ENCODE data around the gene RIMBP2. TPM values are rescaled to one million over a fixed set of nuclear protein-coding genes. Genes with fewer than 3 reads are reported as not detected.
A peak's percentile ranks its signal among the peaks of the same experiment; 100 is the strongest.

RIMBP2 gene
- total RNA-seq, 1 donor from 2014 or later, result 20.5 TPM

GRCh38 chr12:130468700-130469245, 247.3 kb downstream of the RIMBP2 start:
- no peak for DNase-seq
- Mint-ChIP-seq H3K27ac (ENCODE audit: unreplicated experiment) (peak overlapping the region; percentile 48), H3K27me3 (ENCODE audit: unreplicated experiment) (peaks cover 2% of the 10 kb centered on the region), H3K36me3 (ENCODE audit: unreplicated experiment) (no peaks in the 10 kb centered on the region), H3K9me3 (ENCODE audit: unreplicated experiment) (peaks cover 14% of the 10 kb centered on the region), H3K4me1 (ENCODE audit: low read depth, unreplicated experiment) (peaks cover 2% of the 10 kb centered on the region), H3K4me3 (ENCODE audit: unreplicated experiment) (no peak overlapping the region)
- TF ChIP-seq, protein P1, sequence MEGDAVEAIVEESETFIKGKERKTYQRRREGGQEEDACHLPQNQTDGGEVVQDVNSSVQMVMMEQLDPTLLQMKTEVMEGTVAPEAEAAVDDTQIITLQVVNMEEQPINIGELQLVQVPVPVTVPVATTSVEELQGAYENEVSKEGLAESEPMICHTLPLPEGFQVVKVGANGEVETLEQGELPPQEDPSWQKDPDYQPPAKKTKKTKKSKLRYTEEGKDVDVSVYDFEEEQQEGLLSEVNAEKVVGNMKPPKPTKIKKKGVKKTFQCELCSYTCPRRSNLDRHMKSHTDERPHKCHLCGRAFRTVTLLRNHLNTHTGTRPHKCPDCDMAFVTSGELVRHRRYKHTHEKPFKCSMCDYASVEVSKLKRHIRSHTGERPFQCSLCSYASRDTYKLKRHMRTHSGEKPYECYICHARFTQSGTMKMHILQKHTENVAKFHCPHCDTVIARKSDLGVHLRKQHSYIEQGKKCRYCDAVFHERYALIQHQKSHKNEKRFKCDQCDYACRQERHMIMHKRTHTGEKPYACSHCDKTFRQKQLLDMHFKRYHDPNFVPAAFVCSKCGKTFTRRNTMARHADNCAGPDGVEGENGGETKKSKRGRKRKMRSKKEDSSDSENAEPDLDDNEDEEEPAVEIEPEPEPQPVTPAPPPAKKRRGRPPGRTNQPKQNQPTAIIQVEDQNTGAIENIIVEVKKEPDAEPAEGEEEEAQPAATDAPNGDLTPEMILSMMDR (IDR thresholded peaks at IDR 0.05; ENCODE audit: partially characterized antibody, unreplicated experiment), result no peak

DNA sequence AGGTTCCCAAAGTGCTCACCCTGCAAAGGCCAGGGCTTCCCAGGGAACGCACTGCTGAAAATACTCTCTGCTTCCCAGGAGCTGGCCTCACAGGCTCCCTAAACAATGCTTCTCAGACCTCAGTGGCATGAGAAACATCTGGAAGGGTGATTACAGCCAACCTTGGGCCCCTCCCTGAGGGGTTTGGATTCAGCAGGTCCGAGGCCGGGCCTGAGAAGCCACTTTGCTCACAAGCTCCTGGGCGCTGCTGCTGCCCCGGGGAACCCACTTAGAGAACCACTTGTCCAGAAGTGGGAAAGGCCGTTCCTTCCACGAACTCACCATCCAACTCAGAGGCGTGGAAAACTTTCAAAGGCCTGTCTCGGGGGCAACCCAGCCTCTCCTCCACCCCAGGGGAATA, 247.9 kb downstream of the RIMBP2 start:
- Mint-ChIP-seq H3K36me3 (ENCODE audit: unreplicated experiment) (no peaks in the 10 kb centered on the region), H3K27ac (ENCODE audit: unreplicated experiment) (no peak overlapping the region), H3K4me3 (ENCODE audit: unreplicated experiment) (no peak overlapping the region), H3K27me3 (ENCODE audit: unreplicated experiment) (peaks cover 2% of the 10 kb centered on the region), H3K9me3 (ENCODE audit: unreplicated experiment) (peaks cover 14% of the 10 kb centered on the region), H3K4me1 (ENCODE audit: low read depth, unreplicated experiment) (peaks cover 3% of the 10 kb centered on the region)
- no peak for DNase-seq
- TF ChIP-seq, protein P1 (IDR thresholded peaks at IDR 0.05; ENCODE audit: partially characterized antibody, unreplicated experiment), result no peak

- H3K4me3 Mint-ChIP-seq (ENCODE audit: unreplicated experiment), result no peak overlapping the region
- no peaks in the 10 kb centered on the region for H3K36me3 Mint-ChIP-seq (ENCODE audit: unreplicated experiment)
- H3K27me3 Mint-ChIP-seq (ENCODE audit: unreplicated experiment), result peaks cover 4% of the 10 kb centered on the region
- no peak overlapping the region for H3K27ac Mint-ChIP-seq (ENCODE audit: unreplicated experiment)
- peaks cover 19% of the 10 kb centered on the region for H3K9me3 Mint-ChIP-seq (ENCODE audit: unreplicated experiment)
- TF ChIP-seq, protein P1 (IDR thresholded peaks at IDR 0.05; ENCODE audit: partially characterized antibody, unreplicated experiment), result no peak
- no peak for DNase-seq
- H3K4me1 Mint-ChIP-seq (ENCODE audit: low read depth, unreplicated experiment), result peaks cover 3% of the 10 kb centered on the region
Observed at GRCh38 chr12:130465626-130466025, 250.5 kb downstream of the RIMBP2 start.

DNA sequence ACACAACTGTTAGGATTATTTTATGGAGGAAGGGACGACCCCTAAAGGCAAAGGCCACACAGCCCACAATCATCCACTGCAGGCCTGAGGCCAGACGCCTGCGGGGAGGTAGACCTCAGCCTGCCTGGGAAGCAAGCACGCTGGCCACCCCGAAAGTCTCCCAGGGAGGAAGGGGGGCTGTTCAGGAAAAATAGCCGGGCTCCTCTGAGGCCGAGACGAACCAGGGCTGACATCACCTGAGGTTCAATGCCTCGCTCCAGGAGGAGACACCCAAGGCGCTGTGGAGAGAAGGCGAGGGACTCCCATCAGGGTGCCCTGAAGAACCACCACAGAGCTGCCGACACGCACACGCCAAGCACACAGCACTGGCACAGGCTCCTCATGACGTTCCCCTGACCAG, 251.1 kb downstream of the RIMBP2 start:
- TF ChIP-seq, protein P1 (IDR thresholded peaks at IDR 0.05; ENCODE audit: partially characterized antibody, unreplicated experiment), result no peak
- DNase-seq, result no peak
- Mint-ChIP-seq H3K36me3 (ENCODE audit: unreplicated experiment) (no peaks in the 10 kb centered on the region), H3K4me3 (ENCODE audit: unreplicated experiment) (no peak overlapping the region), H3K9me3 (ENCODE audit: unreplicated experiment) (peaks cover 19% of the 10 kb centered on the region), H3K4me1 (ENCODE audit: low read depth, unreplicated experiment) (peaks cover 3% of the 10 kb centered on the region), H3K27me3 (ENCODE audit: unreplicated experiment) (peaks cover 4% of the 10 kb centered on the region), H3K27ac (ENCODE audit: unreplicated experiment) (no peak overlapping the region)

DNA sequence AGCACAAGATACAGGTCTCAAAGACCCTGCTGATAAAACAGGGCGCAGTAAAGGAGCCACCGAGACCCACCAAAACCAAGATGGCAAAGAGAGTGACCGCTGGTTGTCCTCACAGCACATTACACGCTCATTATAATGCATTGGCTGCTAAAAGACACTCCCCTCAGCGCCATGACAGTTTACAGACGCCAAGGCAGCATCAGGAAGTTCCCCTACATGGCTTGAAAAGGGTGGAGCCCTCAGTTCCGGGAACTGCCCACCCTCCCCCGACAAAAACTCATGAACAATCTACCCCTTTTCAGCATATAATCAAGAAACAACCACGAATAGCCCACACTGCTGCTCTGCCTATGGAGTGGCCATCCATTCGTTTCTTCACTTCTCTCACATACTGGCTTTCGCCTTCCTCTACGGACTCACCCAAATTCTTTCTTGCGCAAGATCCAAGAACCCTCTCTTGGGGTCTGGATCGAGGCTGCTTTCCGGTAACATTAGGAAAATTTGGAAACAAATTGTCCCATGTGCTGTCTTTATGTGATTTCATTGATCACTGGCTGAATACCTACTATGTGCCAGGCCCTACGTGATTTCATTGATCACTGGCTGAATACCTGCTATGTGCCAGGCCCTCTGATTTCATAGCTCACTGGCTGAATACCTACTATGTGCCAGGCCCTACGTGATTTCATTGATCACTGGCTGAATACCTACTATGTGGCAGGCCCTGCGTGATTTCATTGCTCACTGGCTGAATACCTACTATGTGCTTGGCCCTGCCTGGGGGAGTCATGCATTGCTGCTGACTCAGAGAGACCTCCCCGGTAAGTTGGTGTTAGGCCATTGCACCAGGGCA, 252.1 kb downstream of the RIMBP2 start:
- TF ChIP-seq, protein P1 (IDR thresholded peaks at IDR 0.05; ENCODE audit: partially characterized antibody, unreplicated experiment), result no peak
- no peak overlapping the region for H3K27ac Mint-ChIP-seq (ENCODE audit: unreplicated experiment)
- DNase-seq, result no peak
- H3K27me3 Mint-ChIP-seq (ENCODE audit: unreplicated experiment), result peaks cover 5% of the 10 kb centered on the region
- H3K4me1 Mint-ChIP-seq (ENCODE audit: low read depth, unreplicated experiment), result peaks cover 3% of the 10 kb centered on the region
- peaks cover 22% of the 10 kb centered on the region for H3K9me3 Mint-ChIP-seq (ENCODE audit: unreplicated experiment)
- no peak overlapping the region for H3K4me3 Mint-ChIP-seq (ENCODE audit: unreplicated experiment)
- H3K36me3 Mint-ChIP-seq (ENCODE audit: unreplicated experiment), result no peaks in the 10 kb centered on the region

Measured in glutamatergic neuron (in vitro differentiated cells).